ENCODE data around the gene TXNDC2.
"Not testable (repeated sequence)": the region's sequence is repeated elsewhere in the genome, so short reads cannot be mapped to it uniquely, and the experiment has no call there.

TXNDC2 gene

GRCh38 chr18:9885170-9886004 lies at the start of gene TXNDC2:
TXNDC2 (plus strand) TSS chr18:9885973; CDS start chr18:9886681, 708 bp downstream.
- DNase-seq = no peak

GRCh38 chr18:9838144-9838877 lies 47.5 kb upstream of the TXNDC2 start:
- no peak for DNase-seq

- no peak for DNase-seq
These were observed 46.6 kb upstream of the TXNDC2 start for GRCh38 chr18:9839211-9839610.

- DNase-seq = no peak
These were observed 45.9 kb upstream of the TXNDC2 start for GRCh38 chr18:9839853-9840252.

GRCh38 chr18:9841752-9842151 lies 44.0 kb upstream of the TXNDC2 start:
- DNase-seq = no peak

- DNase-seq = no peak
These were observed 43.3 kb upstream of the TXNDC2 start for GRCh38 chr18:9842448-9842847.

GRCh38 chr18:9845256-9845655 lies 40.5 kb upstream of the TXNDC2 start:
- no peak for DNase-seq

- DNase-seq = no peak
These were observed 39.4 kb upstream of the TXNDC2 start for GRCh38 chr18:9846162-9846925.

GRCh38 chr18:9848170-9848879 lies 37.4 kb upstream of the TXNDC2 start:
- no peak for DNase-seq

- no peak for DNase-seq
These were observed 36.1 kb upstream of the TXNDC2 start for GRCh38 chr18:9849407-9850283.

GRCh38 chr18:9850309-9850708 lies 35.5 kb upstream of the TXNDC2 start:
- DNase-seq = no peak

GRCh38 chr18:9851511-9851910 lies 34.3 kb upstream of the TXNDC2 start:
- DNase-seq = no peak

GRCh38 chr18:9852266-9853081 lies 33.3 kb upstream of the TXNDC2 start:
- DNase-seq = no peak

GRCh38 chr18:9854801-9855676 lies 30.7 kb upstream of the TXNDC2 start:
- DNase-seq = no peak

- no peak for DNase-seq
These were observed 30.1 kb upstream of the TXNDC2 start for GRCh38 chr18:9855681-9856080.

- DNase-seq = no peak
These were observed 29.7 kb upstream of the TXNDC2 start for GRCh38 chr18:9856092-9856491.

- DNase-seq = not testable (repeated sequence)
These were observed 28.2 kb upstream of the TXNDC2 start for GRCh38 chr18:9857479-9857998.

- no peak for DNase-seq
These were observed 27.1 kb upstream of the TXNDC2 start for GRCh38 chr18:9858642-9859041.

- DNase-seq = no peak
These were observed 26.5 kb upstream of the TXNDC2 start for GRCh38 chr18:9859232-9859631.

GRCh38 chr18:9860682-9861081 lies 25.1 kb upstream of the TXNDC2 start:
- DNase-seq = no peak
